Measurements from ENCODE around the gene DOC2B. TPM values are rescaled to one million over a fixed set of nuclear protein-coding genes. Genes with fewer than 3 reads are reported as not detected.

Gene DOC2B
- total and polyA plus RNA-seq, 2 of the 13 experiments (the other 11 are each of a cell fraction or from before 2014, with no cell fraction given) = 0.09 to 0.22 TPM

GRCh38 chr17:143785-144281 lies 37.6 kb downstream of the DOC2B start:
- Histone ChIP-seq H3K79me2 (ENCODE audit: insufficient read depth, low read length) (no peaks in the 10 kb centered on the region), H3K27me3 (ENCODE audit: control insufficient read depth in 1 of 2, insufficient read depth in 2 of 2, low read length in 2 of 2) (peaks cover 2 to 30% of the 10 kb centered on the region in 2 experiments; a peak in 3 of 5 replicates), H3K4me2 (ENCODE audit: low read depth, low read length) (peak overlapping the region; percentile 47; the same call in 1 of the 2 replicates), H3K9ac (ENCODE audit: insufficient read depth, low read depth, low read length) (no peak overlapping the region), H3K4me1 (ENCODE audit: insufficient read depth, low read length) (peaks cover 23% of the 10 kb centered on the region), H2AFZ (ENCODE audit: low read length) (no peak overlapping the region), H4K20me1 (ENCODE audit: insufficient read depth, low read length) (no peaks in the 10 kb centered on the region; the same call in 1 of the 2 replicates), H3K36me3 (replicated peaks in 1 of 2; ENCODE audit: control insufficient read depth in 1 of 2, insufficient read depth in 2 of 2, low read length in 2 of 2) (no peaks in the 10 kb centered on the region), H3K27ac (ENCODE audit: extremely low read length, insufficient read depth, low read length) (no peak overlapping the region), H3K9me3 (ENCODE audit: low read length) (no peaks in the 10 kb centered on the region), H3K4me3 (replicated peaks in 1 of 3; ENCODE audit: insufficient read depth in 1 of 3, low read depth in 2 of 3, low read length in 3 of 3) (no peak overlapping the region; a peak in 1 of 6 replicates)
- WGBS (ENCODE audit: low lambda C conversion rate) = 5% methylated on average over 13 of the region's 44 CpGs
- in situ Hi-C loops (cut with HindIII; ENCODE audit: extremely low pct_ligation_motif_present, low pct_unique_long_range_greater_than_20kb) = no loop called here
- DNase-seq (ENCODE audit: low spot score) = peak; percentile 48
- FAIRE-seq = no peak
- intact Hi-C loops (cut with micrococcal nuclease; ENCODE audit: unreplicated experiment) = loop anchor here (2.0 kb wide), 1 partner anchor 19 kb away; no protein-coding TSS in a partner anchor
- no TSS peak for BruUV-seq (replicated peaks)
- CTCF ChIA-PET (ENCODE audit: low intra/inter-chr PET ratio, low total read pairs) = interaction anchor here (1.1 to 3.5 kb wide), 4 partner anchors 20 to 557 kb away, joined by 3 to 40 read pairs (median 10); no protein-coding TSS in a partner anchor
- POLR2A ChIA-PET = no interaction called here
- ATAC-seq = peak; percentile 72
- peak; percentile 75 for TF ChIP-seq BCL6 (CRISPR knock-in tag; IDR thresholded peaks at IDR 0.05)
- no peak for TF ChIP-seq ZNF564 (CRISPR knock-in tag; IDR thresholded peaks at IDR 0.05)
- TF ChIP-seq FOXC1 (CRISPR knock-in tag; IDR thresholded peaks at IDR 0.05; ENCODE audit: borderline replicate concordance) = 0 out of 2 replicates have a peak, but pooled peaks have one; percentile 49
- TF ChIP-seq ZBTB33 (CRISPR knock-in tag; IDR thresholded peaks at IDR 0.05) = peak; percentile 30; the same call in 1 of the 2 replicates
- no peak for TF ChIP-seq ISL2 (CRISPR knock-in tag; IDR thresholded peaks at IDR 0.05)
- TF ChIP-seq, protein P1, sequence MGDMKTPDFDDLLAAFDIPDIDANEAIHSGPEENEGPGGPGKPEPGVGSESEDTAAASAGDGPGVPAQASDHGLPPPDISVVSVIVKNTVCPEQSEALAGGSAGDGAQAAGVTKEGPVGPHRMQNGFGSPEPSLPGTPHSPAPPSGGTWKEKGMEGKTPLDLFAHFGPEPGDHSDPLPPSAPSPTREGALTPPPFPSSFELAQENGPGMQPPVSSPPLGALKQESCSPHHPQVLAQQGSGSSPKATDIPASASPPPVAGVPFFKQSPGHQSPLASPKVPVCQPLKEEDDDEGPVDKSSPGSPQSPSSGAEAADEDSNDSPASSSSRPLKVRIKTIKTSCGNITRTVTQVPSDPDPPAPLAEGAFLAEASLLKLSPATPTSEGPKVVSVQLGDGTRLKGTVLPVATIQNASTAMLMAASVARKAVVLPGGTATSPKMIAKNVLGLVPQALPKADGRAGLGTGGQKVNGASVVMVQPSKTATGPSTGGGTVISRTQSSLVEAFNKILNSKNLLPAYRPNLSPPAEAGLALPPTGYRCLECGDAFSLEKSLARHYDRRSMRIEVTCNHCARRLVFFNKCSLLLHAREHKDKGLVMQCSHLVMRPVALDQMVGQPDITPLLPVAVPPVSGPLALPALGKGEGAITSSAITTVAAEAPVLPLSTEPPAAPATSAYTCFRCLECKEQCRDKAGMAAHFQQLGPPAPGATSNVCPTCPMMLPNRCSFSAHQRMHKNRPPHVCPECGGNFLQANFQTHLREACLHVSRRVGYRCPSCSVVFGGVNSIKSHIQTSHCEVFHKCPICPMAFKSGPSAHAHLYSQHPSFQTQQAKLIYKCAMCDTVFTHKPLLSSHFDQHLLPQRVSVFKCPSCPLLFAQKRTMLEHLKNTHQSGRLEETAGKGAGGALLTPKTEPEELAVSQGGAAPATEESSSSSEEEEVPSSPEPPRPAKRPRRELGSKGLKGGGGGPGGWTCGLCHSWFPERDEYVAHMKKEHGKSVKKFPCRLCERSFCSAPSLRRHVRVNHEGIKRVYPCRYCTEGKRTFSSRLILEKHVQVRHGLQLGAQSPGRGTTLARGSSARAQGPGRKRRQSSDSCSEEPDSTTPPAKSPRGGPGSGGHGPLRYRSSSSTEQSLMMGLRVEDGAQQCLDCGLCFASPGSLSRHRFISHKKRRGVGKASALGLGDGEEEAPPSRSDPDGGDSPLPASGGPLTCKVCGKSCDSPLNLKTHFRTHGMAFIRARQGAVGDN (CRISPR knock-in tag; IDR thresholded peaks at IDR 0.05) = peak; percentile 80
- TF ChIP-seq GATAD1 (CRISPR knock-in tag; IDR thresholded peaks at IDR 0.05) = no peak
- TF ChIP-seq NFRKB (IDR thresholded peaks at IDR 0.05) = no peak
- peak; percentile 64; the same call in 1 of the 2 replicates for TF ChIP-seq ZBED4 (CRISPR knock-in tag; IDR thresholded peaks at IDR 0.05; ENCODE audit: borderline replicate concordance)

Data from HepG2 (cell line).